ENCODE data around the gene ABCD1.

DNA sequence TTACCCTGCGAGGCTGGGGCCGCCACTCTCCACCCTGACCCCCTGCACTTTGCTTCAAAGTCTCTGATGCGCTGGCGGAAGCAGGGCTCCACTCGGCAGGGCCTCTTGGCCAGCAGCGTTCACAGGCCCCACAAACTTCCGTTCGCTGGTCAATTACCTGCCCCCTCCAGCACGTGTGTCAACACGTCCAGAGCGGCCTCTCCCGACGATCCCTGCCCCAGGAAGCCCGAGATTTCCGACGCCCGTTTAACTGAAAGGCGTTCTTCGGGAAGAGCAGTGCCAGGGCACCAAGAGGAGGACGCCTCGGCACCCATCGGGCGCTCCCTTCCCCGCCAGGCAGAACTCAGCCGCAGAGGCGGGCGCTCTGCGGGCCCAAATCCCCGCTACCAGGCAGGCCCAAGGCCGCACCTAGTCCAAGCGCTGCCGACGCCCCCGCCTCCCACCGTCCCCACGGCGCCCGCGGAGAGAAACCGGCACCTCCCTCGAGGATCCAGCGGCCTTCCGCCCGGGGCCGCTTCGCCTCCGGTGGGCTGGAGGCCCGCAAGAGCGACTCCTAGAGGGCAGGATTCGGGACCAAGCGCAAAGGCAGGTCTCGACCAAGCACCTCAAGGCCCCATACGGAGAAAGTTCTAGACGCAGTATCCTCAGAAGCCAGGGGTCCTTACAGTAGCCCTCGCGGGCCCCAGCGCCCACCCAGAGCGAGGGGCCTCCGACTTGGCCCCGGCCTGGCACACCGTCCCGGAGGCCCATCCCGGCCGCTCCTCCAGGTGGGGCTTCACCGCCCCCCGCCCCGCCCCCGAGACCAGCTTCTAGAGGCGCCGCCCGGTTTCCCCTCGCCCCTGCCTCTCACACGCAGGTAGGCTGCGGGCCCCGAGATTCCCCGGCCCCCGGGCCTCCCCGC is 1.1 kb upstream of the ABCD1 start:
- TF ChIP-seq SIN3A (IDR thresholded peaks at IDR 0.05; ENCODE audit: borderline replicate concordance in 2 of 2, control insufficient read depth in 1 of 2, low read depth in 2 of 2, low read length in 2 of 2) (peak in 1 of 2 experiments; percentile 59; a peak in 2 of 4 replicates), ZNF324 (CRISPR knock-in tag; IDR thresholded peaks at IDR 0.05) (no peak), RNF2 (IDR thresholded peaks at IDR 0.05) (no peak), U2AF1 (optimal IDR thresholded peaks at IDR 0.05; ENCODE audit: low read depth, low read length) (no peak), NBN (IDR thresholded peaks at IDR 0.05; ENCODE audit: low read depth) (no peak), RFX5 (IDR thresholded peaks at IDR 0.05; ENCODE audit: low read depth, low read length) (no peak), RBM25 (IDR thresholded peaks at IDR 0.05; ENCODE audit: low read depth, low read length, severe bottlenecking) (no peak), HCFC1 (IDR thresholded peaks at IDR 0.05; ENCODE audit: low read depth, low read length) (no peak), ZNF217 (CRISPR knock-in tag; IDR thresholded peaks at IDR 0.05) (no peak)
- TF ChIP-seq, protein P1, sequence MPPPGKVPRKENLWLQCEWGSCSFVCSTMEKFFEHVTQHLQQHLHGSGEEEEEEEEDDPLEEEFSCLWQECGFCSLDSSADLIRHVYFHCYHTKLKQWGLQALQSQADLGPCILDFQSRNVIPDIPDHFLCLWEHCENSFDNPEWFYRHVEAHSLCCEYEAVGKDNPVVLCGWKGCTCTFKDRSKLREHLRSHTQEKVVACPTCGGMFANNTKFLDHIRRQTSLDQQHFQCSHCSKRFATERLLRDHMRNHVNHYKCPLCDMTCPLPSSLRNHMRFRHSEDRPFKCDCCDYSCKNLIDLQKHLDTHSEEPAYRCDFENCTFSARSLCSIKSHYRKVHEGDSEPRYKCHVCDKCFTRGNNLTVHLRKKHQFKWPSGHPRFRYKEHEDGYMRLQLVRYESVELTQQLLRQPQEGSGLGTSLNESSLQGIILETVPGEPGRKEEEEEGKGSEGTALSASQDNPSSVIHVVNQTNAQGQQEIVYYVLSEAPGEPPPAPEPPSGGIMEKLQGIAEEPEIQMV (tag; conservative IDR thresholded peaks at IDR 0.05; ENCODE audit: low read depth) = no peak
- TF ChIP-seq, protein P2, sequence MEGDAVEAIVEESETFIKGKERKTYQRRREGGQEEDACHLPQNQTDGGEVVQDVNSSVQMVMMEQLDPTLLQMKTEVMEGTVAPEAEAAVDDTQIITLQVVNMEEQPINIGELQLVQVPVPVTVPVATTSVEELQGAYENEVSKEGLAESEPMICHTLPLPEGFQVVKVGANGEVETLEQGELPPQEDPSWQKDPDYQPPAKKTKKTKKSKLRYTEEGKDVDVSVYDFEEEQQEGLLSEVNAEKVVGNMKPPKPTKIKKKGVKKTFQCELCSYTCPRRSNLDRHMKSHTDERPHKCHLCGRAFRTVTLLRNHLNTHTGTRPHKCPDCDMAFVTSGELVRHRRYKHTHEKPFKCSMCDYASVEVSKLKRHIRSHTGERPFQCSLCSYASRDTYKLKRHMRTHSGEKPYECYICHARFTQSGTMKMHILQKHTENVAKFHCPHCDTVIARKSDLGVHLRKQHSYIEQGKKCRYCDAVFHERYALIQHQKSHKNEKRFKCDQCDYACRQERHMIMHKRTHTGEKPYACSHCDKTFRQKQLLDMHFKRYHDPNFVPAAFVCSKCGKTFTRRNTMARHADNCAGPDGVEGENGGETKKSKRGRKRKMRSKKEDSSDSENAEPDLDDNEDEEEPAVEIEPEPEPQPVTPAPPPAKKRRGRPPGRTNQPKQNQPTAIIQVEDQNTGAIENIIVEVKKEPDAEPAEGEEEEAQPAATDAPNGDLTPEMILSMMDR (IDR thresholded peaks at IDR 0.05 in 2 of 3, conservative IDR thresholded peaks at IDR 0.05 in 1 of 3; ENCODE audit: insufficient read depth in 2 of 3, low read depth in 1 of 3, low read length in 3 of 3) = peak; percentile 57 to 67 (median 62)
- TF ChIP-seq, protein P3, sequence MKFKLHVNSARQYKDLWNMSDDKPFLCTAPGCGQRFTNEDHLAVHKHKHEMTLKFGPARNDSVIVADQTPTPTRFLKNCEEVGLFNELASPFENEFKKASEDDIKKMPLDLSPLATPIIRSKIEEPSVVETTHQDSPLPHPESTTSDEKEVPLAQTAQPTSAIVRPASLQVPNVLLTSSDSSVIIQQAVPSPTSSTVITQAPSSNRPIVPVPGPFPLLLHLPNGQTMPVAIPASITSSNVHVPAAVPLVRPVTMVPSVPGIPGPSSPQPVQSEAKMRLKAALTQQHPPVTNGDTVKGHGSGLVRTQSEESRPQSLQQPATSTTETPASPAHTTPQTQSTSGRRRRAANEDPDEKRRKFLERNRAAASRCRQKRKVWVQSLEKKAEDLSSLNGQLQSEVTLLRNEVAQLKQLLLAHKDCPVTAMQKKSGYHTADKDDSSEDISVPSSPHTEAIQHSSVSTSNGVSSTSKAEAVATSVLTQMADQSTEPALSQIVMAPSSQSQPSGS (CRISPR knock-in tag; IDR thresholded peaks at IDR 0.05) = no peak
